Upper lobe of right lung (tissue), 1 donor: ENCODE measurements around the gene PA2G4. TPM values are rescaled to one million over a fixed set of nuclear protein-coding genes. Genes with fewer than 3 reads are reported as not detected.

Source experiments
- ATAC-seq: fragments of 200-7000 bp; cut with Tn5 transposase; one replicate; pipeline ENCODE4 v1.9.1; 2020; ENCODE audit warnings: mild to moderate bottlenecking, moderate library complexity
- DNase-seq: peaks from one replicate; pipeline ENCODE4 v3.0.0-alpha.2; 2020
- H3K27ac ChIP-seq: fragments of 200-600 bp; one replicate; pipeline ENCODE4 v1.8.0; 2022
- H3K27me3 ChIP-seq: fragments of 200-600 bp; one replicate; pipeline ENCODE4 v1.8.0; 2022; ENCODE audit warnings: mild to moderate bottlenecking
- H3K36me3 ChIP-seq: fragments of 200-600 bp; one replicate; pipeline ENCODE4 v1.8.0; 2022
- H3K4me1 ChIP-seq: fragments of 200-600 bp; one replicate; pipeline ENCODE4 v1.8.0; 2022
- H3K4me3 ChIP-seq: fragments of 200-600 bp; one replicate; pipeline ENCODE4 v1.8.0; 2022; ENCODE audit warnings: mild to moderate bottlenecking
- H3K9me3 ChIP-seq: fragments of 200-600 bp; one replicate; pipeline ENCODE4 v1.8.0; 2022
- CTCF ChIP-seq: fragments of 200-600 bp; IDR thresholded peaks from one replicate; pipeline ENCODE4 v1.8.0; 2022; ENCODE audit warnings: antibody characterized with exemption
- intact Hi-C: fragments of 100-400 bp; cut with DNase I; formaldehyde crosslinking; loops from one replicate; pipeline ENCODE4 v1.11.0; 2022
- total RNA-seq: library from RNA; stranded (reverse); fragmentation: NEBNext Ultra II Directional; extraction: Animal tissue kit (Norgen Biotek cat#: 25700); gene quantifications from one replicate; pipeline ENCODE4 v1.2.1, GENCODE V29; 2021
- donor health status: DM: no; HTN: yes; CAD: no; lungs with severe emphysema.

The PA2G4 gene
- total RNA-seq, 1 donor from 2014 or later = 71.4 TPM

GRCh38 chr12:56101045-56101444, 3.3 kb upstream of the PA2G4 start:
- intact Hi-C loops = no loop called here
- Histone ChIP-seq H3K27me3 (no peaks in the 10 kb centered on the region), H3K4me1 (peaks cover 17% of the 10 kb centered on the region), H3K4me3 (no peak overlapping the region), H3K36me3 (peaks cover under 1% of the 10 kb centered on the region), H3K9me3 (no peaks in the 10 kb centered on the region), H3K27ac (no peak overlapping the region)
- ATAC-seq (no peak), DNase-seq (no peak)
- no peak for TF ChIP-seq CTCF

GRCh38 chr12:56102683-56103065, 1.7 kb upstream of the PA2G4 start:
- no peak overlapping the region for H3K4me3 ChIP-seq
- intact Hi-C loops = no loop called here
- H3K36me3 ChIP-seq = peaks cover 10% of the 10 kb centered on the region
- no peak for ATAC-seq
- H3K27me3 ChIP-seq = no peaks in the 10 kb centered on the region
- peak overlapping the region; percentile 88 for H3K27ac ChIP-seq
- TF ChIP-seq CTCF = no peak
- peaks cover 21% of the 10 kb centered on the region for H3K4me1 ChIP-seq
- no peaks in the 10 kb centered on the region for H3K9me3 ChIP-seq
- DNase-seq = no peak

- no peak for DNase-seq
- Histone ChIP-seq H3K36me3 (peaks cover 15% of the 10 kb centered on the region), H3K27me3 (no peaks in the 10 kb centered on the region), H3K27ac (peak overlapping the region; percentile 88), H3K4me1 (peaks cover 21% of the 10 kb centered on the region), H3K4me3 (peak overlapping the region; percentile 83), H3K9me3 (no peaks in the 10 kb centered on the region)
- TF ChIP-seq CTCF = no peak
- ATAC-seq = no peak
- intact Hi-C loops = no loop called here
Observed at GRCh38 chr12:56103066-56103711, 1.2 kb upstream of the PA2G4 start.

- peak overlapping the region; percentile 88 for H3K27ac ChIP-seq
- ATAC-seq (no peak), DNase-seq (no peak)
- no peak for TF ChIP-seq CTCF
- H3K4me1 ChIP-seq = peaks cover 21% of the 10 kb centered on the region
- H3K9me3 ChIP-seq = no peaks in the 10 kb centered on the region
- peak overlapping the region; percentile 83 for H3K4me3 ChIP-seq
- peaks cover 21% of the 10 kb centered on the region for H3K36me3 ChIP-seq
- intact Hi-C loops = no loop called here
- H3K27me3 ChIP-seq = no peaks in the 10 kb centered on the region
Observed at GRCh38 chr12:56103823-56104108, 593 bp upstream of the PA2G4 start.

- ATAC-seq = peak; percentile 29
- peak overlapping the region; percentile 83 for H3K4me3 ChIP-seq
- no peak for TF ChIP-seq CTCF
- H3K27me3 ChIP-seq = no peaks in the 10 kb centered on the region
- intact Hi-C loops = no loop called here
- H3K27ac ChIP-seq = peak overlapping the region; percentile 88
- H3K9me3 ChIP-seq = no peaks in the 10 kb centered on the region
- peaks cover 33% of the 10 kb centered on the region for H3K36me3 ChIP-seq
- H3K4me1 ChIP-seq = peaks cover 21% of the 10 kb centered on the region
- DNase-seq = no peak
Observed at GRCh38 chr12:56104815-56105608, 653 bp downstream of the PA2G4 start.
